ENCODE results near the gene VEZF1. TPM values are rescaled to one million over a fixed set of nuclear protein-coding genes. Genes with fewer than 3 reads are reported as not detected.

The VEZF1 gene
- total and polyA plus RNA-seq, 10 donors: 10.0 to 59.9 (median 50.8) TPM

DNA sequence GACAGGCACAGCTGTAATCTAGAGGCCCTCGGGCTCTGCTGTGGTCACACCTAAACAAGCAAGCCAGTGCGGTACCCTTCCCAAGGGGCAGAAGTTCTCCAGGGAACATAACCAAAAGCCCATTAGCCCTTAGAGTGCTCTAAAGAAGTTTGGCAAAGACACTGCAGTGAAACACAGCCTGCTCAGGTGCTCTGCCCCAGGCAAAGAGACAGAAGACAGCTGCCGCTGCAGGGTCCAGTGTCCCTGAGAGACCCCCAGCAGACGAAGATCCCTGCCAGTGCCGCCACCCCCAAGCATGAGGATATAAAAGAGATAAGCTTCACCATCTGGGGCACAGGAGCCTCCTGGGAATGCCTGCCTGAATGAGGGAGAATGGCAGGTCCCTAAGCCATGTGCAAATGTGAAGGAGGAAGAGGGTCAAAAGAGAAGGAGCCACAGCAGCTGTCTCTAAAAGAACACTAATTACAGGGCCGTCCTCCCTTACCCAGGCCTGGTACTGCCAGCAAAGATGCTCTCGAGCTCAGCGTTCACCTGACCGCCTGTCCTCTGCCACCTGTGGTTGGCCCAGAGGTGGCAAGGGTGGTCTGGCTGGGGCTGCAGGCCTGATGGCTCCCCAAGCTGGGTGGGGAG is 62.6 kb downstream of the VEZF1 start:
- 70 to 93% (median 79%) methylated on average over 8 to 9 of the region's 9 CpGs for WGBS, 5 donors
- no peak overlapping the region for H3K27ac ChIP-seq
- DNase-seq: no peak
- TF ChIP-seq POLR2A (IDR thresholded peaks at IDR 0.05): no peak
- no peak for TF ChIP-seq POLR2AphosphoS5 (IDR thresholded peaks at IDR 0.05)
- TF ChIP-seq, protein P1, sequence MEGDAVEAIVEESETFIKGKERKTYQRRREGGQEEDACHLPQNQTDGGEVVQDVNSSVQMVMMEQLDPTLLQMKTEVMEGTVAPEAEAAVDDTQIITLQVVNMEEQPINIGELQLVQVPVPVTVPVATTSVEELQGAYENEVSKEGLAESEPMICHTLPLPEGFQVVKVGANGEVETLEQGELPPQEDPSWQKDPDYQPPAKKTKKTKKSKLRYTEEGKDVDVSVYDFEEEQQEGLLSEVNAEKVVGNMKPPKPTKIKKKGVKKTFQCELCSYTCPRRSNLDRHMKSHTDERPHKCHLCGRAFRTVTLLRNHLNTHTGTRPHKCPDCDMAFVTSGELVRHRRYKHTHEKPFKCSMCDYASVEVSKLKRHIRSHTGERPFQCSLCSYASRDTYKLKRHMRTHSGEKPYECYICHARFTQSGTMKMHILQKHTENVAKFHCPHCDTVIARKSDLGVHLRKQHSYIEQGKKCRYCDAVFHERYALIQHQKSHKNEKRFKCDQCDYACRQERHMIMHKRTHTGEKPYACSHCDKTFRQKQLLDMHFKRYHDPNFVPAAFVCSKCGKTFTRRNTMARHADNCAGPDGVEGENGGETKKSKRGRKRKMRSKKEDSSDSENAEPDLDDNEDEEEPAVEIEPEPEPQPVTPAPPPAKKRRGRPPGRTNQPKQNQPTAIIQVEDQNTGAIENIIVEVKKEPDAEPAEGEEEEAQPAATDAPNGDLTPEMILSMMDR (IDR thresholded peaks at IDR 0.05 in 8 of 11, conservative IDR thresholded peaks at IDR 0.05 in 3 of 11): no peak
- H3K4me3 ChIP-seq: no peak overlapping the region
- H3K9me3 ChIP-seq: no peaks in the 10 kb centered on the region
- intact Hi-C loops (cut with DNase I; ENCODE audit: low total_unique reads): no loop called here
- peaks cover 0 to 50% (median 0%) of the 10 kb centered on the region in 7 donors for H3K27me3 ChIP-seq (replicated peaks in 1 of 7)
- peaks cover 0 to 56% (median 17%) of the 10 kb centered on the region in 6 donors for H3K4me1 ChIP-seq
- no peaks in the 10 kb centered on the region for H3K36me3 ChIP-seq

DNA sequence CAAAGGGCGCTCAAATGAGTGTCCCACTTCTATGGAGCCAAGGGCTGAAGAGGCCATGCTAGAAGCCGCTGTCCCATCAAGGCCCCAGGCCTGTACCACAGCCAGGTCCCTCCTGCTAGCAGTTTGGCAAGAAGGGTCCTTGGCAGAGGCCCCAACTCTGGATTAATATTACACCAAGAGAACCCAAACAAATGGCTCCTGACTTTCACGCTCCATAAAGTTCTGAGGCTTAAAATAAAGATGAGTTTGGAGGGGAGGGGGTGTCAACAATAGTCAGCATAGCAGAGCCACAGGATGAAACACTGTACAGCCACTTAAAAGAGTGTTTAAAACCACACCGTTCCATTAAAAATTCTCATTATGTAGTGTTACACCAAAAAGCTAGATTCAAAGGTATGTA is 63.4 kb downstream of the VEZF1 start:
- TF ChIP-seq POLR2AphosphoS5 (IDR thresholded peaks at IDR 0.05): no peak
- TF ChIP-seq, protein P1 (IDR thresholded peaks at IDR 0.05 in 8 of 11, conservative IDR thresholded peaks at IDR 0.05 in 3 of 11): no peak
- no peak for TF ChIP-seq POLR2A (IDR thresholded peaks at IDR 0.05)
- H3K4me1 ChIP-seq: peaks cover 0 to 48% (median 15%) of the 10 kb centered on the region in 6 donors
- H3K27ac ChIP-seq: no peak overlapping the region
- peaks cover 0 to 50% (median 0%) of the 10 kb centered on the region in 7 donors for H3K27me3 ChIP-seq (replicated peaks in 1 of 7)
- intact Hi-C loops (cut with DNase I; ENCODE audit: low total_unique reads): no loop called here
- H3K4me3 ChIP-seq: no peak overlapping the region
- no peak for DNase-seq
- WGBS, 5 donors: 61 to 87% (median 85%) methylated on average over 3 to 4 of the region's 4 CpGs
- H3K36me3 ChIP-seq: no peaks in the 10 kb centered on the region
- no peaks in the 10 kb centered on the region for H3K9me3 ChIP-seq

Small RNA genes lying within 50 kb of the gene (small RNA-seq; reads per million reads assigned to genes)
- 0 reads per million in 4 donors for gene AC015813.4

Other genes with a start within 250 kb of the VEZF1 start
- gene CCDC182, start 243.0 kb downstream of the VEZF1 start, total RNA-seq: not detected
- not detected for gene CCDC182, start 243.0 kb downstream of the VEZF1 start, polyA plus RNA-seq
- 10 to 100 TPM in 6 of 7 donors, 1 to 10 TPM in 1; 7.3 to 26.4 (median 22.4) TPM for gene MRPS23, start 138.2 kb downstream of the VEZF1 start, total RNA-seq
- gene MRPS23, start 138.2 kb downstream of the VEZF1 start, polyA plus RNA-seq: 10 to 100 TPM; 13.9 to 29.2 (median 28.6) TPM
- gene CUEDC1, start 32.8 kb downstream of the VEZF1 start, total RNA-seq: 10 to 100 TPM; 13.2 to 23.5 (median 16.7) TPM
- gene CUEDC1, start 32.8 kb downstream of the VEZF1 start, polyA plus RNA-seq: 10 to 100 TPM in 1 of 3 donors, 1 to 10 TPM in 2; 5.4 to 15.7 (median 5.4) TPM
- gene SRSF1, start 19.0 kb upstream of the VEZF1 start, total RNA-seq: 100 to 1,000 TPM; 165 to 213 (median 174) TPM
- gene SRSF1, start 19.0 kb upstream of the VEZF1 start, polyA plus RNA-seq: 10 to 100 TPM; 65.8 to 90.4 (median 88.2) TPM
- gene DYNLL2, start 95.2 kb upstream of the VEZF1 start, total RNA-seq: 10 to 100 TPM; 19.4 to 29.7 (median 23.1) TPM
- 10 to 100 TPM in 2 of 3 donors, 1 to 10 TPM in 1; 9.9 to 26.3 (median 11.1) TPM for gene DYNLL2, start 95.2 kb upstream of the VEZF1 start, polyA plus RNA-seq
- under 1 TPM in 6 of 7 donors, not detected in 1; 0.09 to 0.46 (median 0.27) TPM for gene OR4D1, start 160.1 kb upstream of the VEZF1 start, total RNA-seq
- gene OR4D1, start 160.1 kb upstream of the VEZF1 start, polyA plus RNA-seq: under 1 TPM; 0.13 to 0.23 (median 0.19) TPM
- not detected for gene OR4D2, start 178.7 kb upstream of the VEZF1 start, total RNA-seq
- not detected for gene OR4D2, start 178.7 kb upstream of the VEZF1 start, polyA plus RNA-seq
- 1 to 10 TPM in 5 of 7 donors, under 1 TPM in 1, not detected in 1; 0.86 to 3.9 (median 2.4) TPM for gene EPX, start 204.5 kb upstream of the VEZF1 start, total RNA-seq
- gene EPX, start 204.5 kb upstream of the VEZF1 start, polyA plus RNA-seq: under 1 TPM; 0.24 to 0.41 (median 0.26) TPM
- gene MKS1, start 231.0 kb upstream of the VEZF1 start, total RNA-seq: 10 to 100 TPM; 11.5 to 17.1 (median 13.7) TPM
- gene MKS1, start 231.0 kb upstream of the VEZF1 start, polyA plus RNA-seq: 10 to 100 TPM in 1 of 3 donors, 1 to 10 TPM in 2; 8.1 to 10.4 (median 9.5) TPM

Data from spleen (tissue), 11 donors.